Ovary (tissue), 10 donors: ENCODE results near the gene PTPN21. TPM values are rescaled to one million over a fixed set of nuclear protein-coding genes. Genes with fewer than 3 reads are reported as not detected.

Experiments
- DNase-seq, 5 donors: peaks; one replicate each; pipeline ENCODE4 v3.0.0-alpha.2; 2019 to 2020
- H3K27ac ChIP-seq, 2 donors: fragments of 200-600 bp; one replicate each; pipeline versions ENCODE4 v1.5.1 to v1.8.0; 2019 to 2022
- H3K27me3 ChIP-seq: fragments of 200-600 bp; one replicate; pipeline ENCODE4 v1.8.0; 2022
- H3K36me3 ChIP-seq: fragments of 200-600 bp; sonication (generic); one replicate; pipeline ENCODE4 v1.5.1; 2019
- H3K4me1 ChIP-seq: one replicate; pipeline ENCODE4 v1.8.1; 2013; ENCODE audit warnings: mild to moderate bottlenecking, moderate library complexity; ENCODE audit not compliant: insufficient read depth
- H3K4me3 ChIP-seq: fragments of 200-600 bp; sonication (generic); one replicate; pipeline ENCODE4 v1.5.1; 2017
- H3K9me3 ChIP-seq, 2 donors: fragments of 200-600 bp in 1 of 2; sonication (generic) in 1 of 2; one replicate each; pipeline versions ENCODE4 v1.5.1 to v1.8.1; 2013 to 2019; ENCODE audit warnings: mild to moderate bottlenecking in 1 of 2, moderate library complexity in 1 of 2
- EP300 ChIP-seq: sonication (generic); formaldehyde crosslinking; IDR thresholded peaks from one replicate; pipeline ENCODE4 v1.6.1; 2017; ENCODE audit warnings: antibody characterized with exemption
- POLR2A ChIP-seq: fragments of 450-650 bp; IDR thresholded peaks from one replicate; pipeline ENCODE4 v1.6.1; 2017; ENCODE audit warnings: antibody characterized with exemption, mild to moderate bottlenecking, moderate library complexity
- WGBS, 3 donors: extraction: QIAGEN DNeasy Blood & Tissue Kit in 1 of 3; methylation state at CpG; one replicate each; pipeline versions ENCODE4 v1.1.5 to v1.1.7; 2013 to 2017; 5-methylcytosine and 5-hydroxymethylcytosine counted together
- intact Hi-C, 4 donors: fragments of 100-400 bp; cut with DNase I; formaldehyde crosslinking; loops; one replicate each; pipeline versions ENCODE4 v1.11.0 to v1.15.1; 2022 to 2023
- long read RNA-seq, 3 donors: library from polyadenylated mRNA in 2 of 3; unstranded in 2 of 3; transcript quantifications; one replicate each; pipeline ENCODE4 v2.0.0 and lab custom pipeline, GENCODE V29; 2021 to 2026
- polyA plus RNA-seq, 2 donors: library from polyadenylated mRNA; stranded (reverse); fragments of 200-250 nt in 1 of 2; fragments of 350-450 nt in 1 of 2; fragmentation: Illumina TruSeq in 1 of 2; extraction: RNeasy Lipid Tissue Mini Kit (QIAGEN cat#74804) in 1 of 2; gene quantifications; one replicate each; pipeline ENCODE4 v1.2.3, GENCODE V29; 2013 to 2014
- total RNA-seq, 7 donors: library from RNA; depleted of rRNA in 2 of 7; stranded (reverse); fragments of >200 nt in 2 of 7; fragmentation: NEBNext Ultra II Directional in 3 of 7; extraction: Animal tissue kit (Norgen Biotek cat#: 25700) in 3 of 7; gene quantifications; one replicate each; pipeline versions ENCODE4 v1.1.0 to v1.2.4, GENCODE V29; 2016 to 2023
- TF ChIP-seq, protein P1 (sequence below), 3 donors: fragments of 450-650 bp in 2 of 3; fragments of 200-600 bp in 1 of 3; IDR thresholded peaks; one replicate each; pipeline versions ENCODE4 v1.5.1 to v1.8.0; 2016 to 2022; ENCODE audit warnings: antibody characterized with exemption in 3 of 3, mild to moderate bottlenecking in 1 of 3
- donor health status: DM: no; HTN: no; CAD: no; lungs with moderate emphysema.
- donor health status: DM: no; HTN: no; CAD: no.
- donor health status: Bipolar disorder and iron deficiency.
- donor health status: DM: yes; HTN: yes; CAD: no.
- donor health status: DM: no; HTN: no; CAD: no.
- donor health status: DM: yes; HTN: yes; CAD: no.

Gene PTPN21
- 10 to 100 TPM; 12.0 to 42.6 (median 26.3) TPM for total RNA-seq
- polyA plus RNA-seq = 10 to 100 TPM; 19.1 to 76.7 TPM
- long read RNA-seq, donor 1, partial matches to known transcripts = 11 of 16 reads
- long read RNA-seq, donor 1, other reads (novel, unspliced or antisense) = 5 of 16 reads
- long read RNA-seq, donor 2 = 0 reads
- long read RNA-seq, donor 3, full-length matches to known transcripts = 1 of 47 reads
- long read RNA-seq, donor 3, partial matches to known transcripts = 42 of 47 reads
- long read RNA-seq, donor 3, other reads (novel, unspliced or antisense) = 4 of 47 reads

DNA sequence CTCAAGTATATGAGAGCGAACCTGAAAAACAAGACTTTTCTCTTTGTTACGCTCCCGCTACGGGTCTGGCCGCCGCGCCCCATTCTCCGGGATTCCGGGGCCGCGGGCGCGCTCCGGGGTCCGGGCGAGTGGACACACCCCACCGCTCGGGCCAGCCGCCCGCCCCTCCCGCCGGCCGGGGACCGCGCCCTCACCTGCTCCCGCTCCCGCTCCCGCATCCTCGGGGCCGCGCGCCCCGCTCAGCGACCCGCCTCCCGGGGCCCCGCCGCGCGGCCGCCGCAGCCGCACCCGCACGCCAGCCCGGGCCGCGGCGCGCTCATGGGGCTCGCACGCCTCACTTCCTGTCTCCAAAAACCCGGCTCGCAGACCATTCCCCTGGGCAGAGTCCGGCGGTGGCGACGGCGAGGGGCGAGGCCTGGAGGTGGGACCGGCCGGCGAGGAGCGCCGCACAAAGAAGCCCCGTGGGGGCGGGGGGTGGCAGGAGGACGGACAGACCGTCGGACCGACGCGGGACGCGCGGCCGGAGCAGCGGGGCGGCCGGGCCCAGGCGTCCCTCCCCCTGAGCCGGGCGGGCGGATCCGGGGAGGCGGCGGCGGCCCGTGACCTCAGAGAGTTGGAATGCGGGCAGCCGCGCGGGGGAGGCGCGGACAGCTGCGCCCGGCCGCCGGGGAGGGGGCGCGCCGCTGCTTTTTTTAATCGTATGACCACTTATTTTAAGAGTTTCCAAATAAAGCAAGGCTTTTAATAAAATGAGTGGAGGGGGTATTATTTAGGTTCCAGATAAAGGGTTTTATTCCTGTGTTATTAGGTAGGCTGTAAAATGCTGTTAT, at the start of gene PTPN21:
Gene PTPN21, minus strand, starts transcription at position 551 of the 830 bp plus-strand sequence. CDS start 4,590 bp downstream, outside the sequence.
- intact Hi-C loops = loop anchor here (5.0 to 10.0 kb wide), 4 partner anchors 60 to 352 kb away; partner anchors contain the start of gene SPATA7 (in 1 of the 4)
- H3K4me1 ChIP-seq = peaks cover 2% of the 10 kb centered on the region
- TF ChIP-seq, protein P1, sequence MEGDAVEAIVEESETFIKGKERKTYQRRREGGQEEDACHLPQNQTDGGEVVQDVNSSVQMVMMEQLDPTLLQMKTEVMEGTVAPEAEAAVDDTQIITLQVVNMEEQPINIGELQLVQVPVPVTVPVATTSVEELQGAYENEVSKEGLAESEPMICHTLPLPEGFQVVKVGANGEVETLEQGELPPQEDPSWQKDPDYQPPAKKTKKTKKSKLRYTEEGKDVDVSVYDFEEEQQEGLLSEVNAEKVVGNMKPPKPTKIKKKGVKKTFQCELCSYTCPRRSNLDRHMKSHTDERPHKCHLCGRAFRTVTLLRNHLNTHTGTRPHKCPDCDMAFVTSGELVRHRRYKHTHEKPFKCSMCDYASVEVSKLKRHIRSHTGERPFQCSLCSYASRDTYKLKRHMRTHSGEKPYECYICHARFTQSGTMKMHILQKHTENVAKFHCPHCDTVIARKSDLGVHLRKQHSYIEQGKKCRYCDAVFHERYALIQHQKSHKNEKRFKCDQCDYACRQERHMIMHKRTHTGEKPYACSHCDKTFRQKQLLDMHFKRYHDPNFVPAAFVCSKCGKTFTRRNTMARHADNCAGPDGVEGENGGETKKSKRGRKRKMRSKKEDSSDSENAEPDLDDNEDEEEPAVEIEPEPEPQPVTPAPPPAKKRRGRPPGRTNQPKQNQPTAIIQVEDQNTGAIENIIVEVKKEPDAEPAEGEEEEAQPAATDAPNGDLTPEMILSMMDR (IDR thresholded peaks at IDR 0.05) = no peak
- peak; percentile 71 for TF ChIP-seq POLR2A
- peak; percentile 82 to 90 (median 85) for DNase-seq
- no peaks in the 10 kb centered on the region for H3K9me3 ChIP-seq
- no peaks in the 10 kb centered on the region for H3K36me3 ChIP-seq
- no peaks in the 10 kb centered on the region for H3K27me3 ChIP-seq
- H3K27ac ChIP-seq = peak within 1 kb of the TSS; percentile 83 to 88
- peak within 1 kb of the TSS; percentile 63 for H3K4me3 ChIP-seq
- 0 to 1% (median 1%) methylated on average over 54 to 103 of the region's 103 CpGs for WGBS, 3 donors

DNA sequence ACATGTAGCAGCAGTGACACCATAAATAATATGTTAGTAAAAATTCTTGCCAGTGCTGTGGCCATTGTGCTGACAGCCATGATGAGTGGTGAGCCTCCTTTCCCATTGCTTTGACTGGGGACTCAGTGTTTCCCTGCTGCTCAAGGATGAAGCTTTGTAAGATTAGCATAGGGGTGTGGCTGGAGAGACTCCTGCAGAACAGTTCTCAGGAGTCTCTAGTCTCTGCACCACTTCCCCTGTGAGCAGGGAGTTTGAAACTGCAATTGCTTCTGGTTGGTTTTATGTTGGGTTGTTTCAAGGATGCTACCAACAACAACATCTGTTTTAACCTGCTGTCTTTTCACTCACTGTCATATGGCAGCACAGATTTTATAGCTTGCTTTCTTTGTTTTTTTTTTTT, 49.4 kb upstream of the PTPN21 start:
- no peak overlapping the region for H3K4me3 ChIP-seq
- no peaks in the 10 kb centered on the region for H3K27me3 ChIP-seq
- DNase-seq = no peak
- no peak for TF ChIP-seq EP300
- TF ChIP-seq POLR2A = no peak
- TF ChIP-seq, protein P1 (IDR thresholded peaks at IDR 0.05) = no peak
- no peak overlapping the region for H3K27ac ChIP-seq
- H3K9me3 ChIP-seq = no peaks in the 10 kb centered on the region
- H3K36me3 ChIP-seq = no peaks in the 10 kb centered on the region
- no peaks in the 10 kb centered on the region for H3K4me1 ChIP-seq
- intact Hi-C loops = no loop called here

DNA sequence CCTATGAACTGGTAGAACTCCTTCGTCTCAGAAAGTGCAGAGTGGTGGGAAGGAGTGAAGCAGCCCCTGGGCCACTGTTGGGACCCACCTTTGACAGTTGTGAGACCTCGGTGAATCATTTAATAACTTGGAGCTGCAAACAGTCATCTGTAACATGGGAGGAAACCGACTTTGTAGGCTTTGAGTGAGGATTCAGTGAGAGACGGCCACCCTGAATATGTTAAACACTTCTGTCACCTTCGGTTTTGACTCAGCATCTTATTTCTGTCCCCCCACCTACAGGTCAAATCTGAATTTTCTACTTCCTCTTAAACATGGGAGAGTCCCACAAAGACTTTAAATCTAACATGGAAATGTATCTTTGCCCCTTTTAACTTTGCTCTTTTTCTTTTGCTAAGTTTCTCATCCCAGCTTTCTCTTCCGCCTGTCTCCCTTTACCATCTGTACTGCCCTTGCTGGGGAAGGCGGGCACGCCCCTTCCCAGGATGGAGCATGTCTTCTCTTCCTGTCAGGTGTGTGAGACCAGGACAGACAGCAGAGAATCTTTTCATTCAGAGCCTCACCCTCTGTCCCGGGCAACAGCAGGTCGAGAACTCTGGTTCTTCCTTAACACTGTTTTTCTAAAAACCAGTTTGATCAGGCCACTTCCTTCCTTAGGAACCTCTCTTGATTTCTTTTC, 45.1 kb upstream of the PTPN21 start:
- H3K4me3 ChIP-seq = no peak overlapping the region
- no peaks in the 10 kb centered on the region for H3K27me3 ChIP-seq
- TF ChIP-seq POLR2A (no peak), EP300 (no peak)
- TF ChIP-seq, protein P1 (IDR thresholded peaks at IDR 0.05) = no peak
- no peaks in the 10 kb centered on the region for H3K36me3 ChIP-seq
- no peaks in the 10 kb centered on the region for H3K9me3 ChIP-seq
- intact Hi-C loops = no loop called here
- no peak overlapping the region for H3K27ac ChIP-seq
- no peak for DNase-seq
- WGBS, 3 donors = 86 to 89% (median 88%) methylated on average over 10 of the region's 10 CpGs
- no peaks in the 10 kb centered on the region for H3K4me1 ChIP-seq

DNA sequence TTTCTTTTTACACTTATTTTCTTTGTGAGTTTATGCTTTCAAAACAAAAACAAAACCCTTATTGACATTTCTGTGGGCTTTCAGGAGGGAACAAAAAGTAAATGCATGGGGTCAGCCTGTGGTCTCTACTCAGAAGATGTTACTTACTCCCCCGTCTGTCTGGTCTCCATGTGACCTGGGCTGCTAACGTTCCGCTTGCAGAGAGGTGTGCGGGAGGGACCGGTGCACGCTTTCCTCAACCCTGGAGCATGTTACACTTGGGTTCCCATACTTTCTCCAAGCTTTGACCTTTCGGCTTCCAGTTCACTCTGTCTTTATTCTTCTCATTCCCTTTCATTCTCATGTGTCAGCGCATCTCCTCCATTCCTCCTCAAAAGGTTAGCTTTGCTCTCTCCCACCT, 44.5 kb upstream of the PTPN21 start:
- no peak overlapping the region for H3K27ac ChIP-seq
- no peak for DNase-seq
- no peaks in the 10 kb centered on the region for H3K4me1 ChIP-seq
- no peaks in the 10 kb centered on the region for H3K9me3 ChIP-seq
- 43 to 54% (median 52%) methylated on average over 8 of the region's 8 CpGs for WGBS, 3 donors
- no peaks in the 10 kb centered on the region for H3K36me3 ChIP-seq
- no peak for TF ChIP-seq EP300
- TF ChIP-seq, protein P1 (IDR thresholded peaks at IDR 0.05) = no peak
- TF ChIP-seq POLR2A = no peak
- no peak overlapping the region for H3K4me3 ChIP-seq
- intact Hi-C loops = no loop called here
- H3K27me3 ChIP-seq = no peaks in the 10 kb centered on the region
